Caco-2 (cell line): Measurements from ENCODE around the gene GART. TPM values are rescaled to one million over a fixed set of nuclear protein-coding genes. Genes with fewer than 3 reads are reported as not detected.

Experiments
- BruUV-seq: library from RNA; stranded (reverse); fragments of 400-500 nt; replicated peaks from 2 replicates; lab custom pipeline; 2021; lab: Mats Ljungman, UMichigan
- CTCF ChIA-PET: fragments of 300-600 bp; sonication (Branson Sonifier 250); formaldehyde crosslinking; loops from one replicate; lab custom pipeline; 2022; ENCODE audit warnings: antibody characterized with exemption; lab: Charles Lee
- POLR2A ChIA-PET: fragments of 300-600 bp; sonication (Branson Sonifier 250); formaldehyde crosslinking; loops from one replicate; lab custom pipeline; 2022; ENCODE audit warnings: antibody characterized with exemption; lab: Charles Lee
- DNase-seq, 2 experiments: peaks; one replicate each; pipeline versions ENCODE4 v3.0.0 to v3.0.0-alpha.2; 2020 to 2022
- H3K27me3 ChIP-seq: replicated peaks from 2 replicates; pipeline ENCODE4 v1.6.0; 2011; ENCODE audit warnings: low read length; ENCODE audit not compliant: control insufficient read depth, insufficient read depth
- H3K36me3 ChIP-seq: 2 replicates; pipeline ENCODE4 v1.5.1; 2011; ENCODE audit warnings: low read length; ENCODE audit not compliant: control insufficient read depth, insufficient read depth
- H3K4me1 ChIP-seq: fragments of 250-450 bp; sonication (Bioruptor Pico); 2 replicates; pipeline ENCODE4 v1.5.1; 2020; ENCODE audit warnings: mild to moderate bottlenecking
- H3K4me3 ChIP-seq: 2 replicates; pipeline ENCODE4 v1.5.1; 2011; ENCODE audit warnings: low read depth, mild to moderate bottlenecking, control low read depth, low read length
- H3K9me3 ChIP-seq: fragments of 250-450 bp; sonication (Bioruptor Pico); 2 replicates; pipeline ENCODE4 v1.5.1; 2020; ENCODE audit warnings: mild to moderate bottlenecking, moderate library complexity
- H3K27ac Mint-ChIP-seq: one replicate; pipeline ENCODE4 v1.8.0; 2022; ENCODE audit warnings: mixed read lengths; ENCODE audit not compliant: unreplicated experiment
- H3K27me3 Mint-ChIP-seq: one replicate; pipeline ENCODE4 v1.8.0; 2022; ENCODE audit warnings: mixed read lengths; ENCODE audit not compliant: insufficient read depth, unreplicated experiment
- H3K36me3 Mint-ChIP-seq: one replicate; pipeline ENCODE4 v1.8.0; 2022; ENCODE audit warnings: mild to moderate bottlenecking, mixed read lengths; ENCODE audit not compliant: insufficient read depth, unreplicated experiment
- H3K4me1 Mint-ChIP-seq: one replicate; pipeline ENCODE4 v1.8.0; 2022; ENCODE audit warnings: low read depth, mixed read lengths; ENCODE audit not compliant: unreplicated experiment
- H3K4me3 Mint-ChIP-seq: one replicate; pipeline ENCODE4 v1.8.0; 2022; ENCODE audit warnings: mild to moderate bottlenecking, moderate library complexity, mixed read lengths; ENCODE audit not compliant: unreplicated experiment
- H3K9me3 Mint-ChIP-seq: one replicate; pipeline ENCODE4 v1.8.0; 2022; ENCODE audit warnings: mixed read lengths; ENCODE audit not compliant: unreplicated experiment
- intact Hi-C: fragments of 100-400 bp; cut with micrococcal nuclease; formaldehyde crosslinking; loops from one replicate; pipeline ENCODE4 v1.10.0; 2022; ENCODE audit not compliant: unreplicated experiment
- total RNA-seq: library from RNA; stranded (reverse); gene quantifications from 2 replicates; pipeline ENCODE4 v1.2.3, GENCODE V29; 2022
- TF ChIP-seq, protein P1 (sequence below), 2 experiments: fragments of 200-600 bp in 1 of 2; IDR thresholded peaks; 1 replicate in 1 of 2; 2 replicates in 1 of 2; pipeline versions ENCODE4 v1.5.1 to v1.8.0; 2011 to 2022; ENCODE audit warnings: antibody characterized with exemption in 1 of 2, control low read depth in 1 of 2, inconsistent platforms in 1 of 2, low read depth in 1 of 2, low read length in 1 of 2, mild to moderate bottlenecking in 1 of 2, moderate library complexity in 1 of 2; ENCODE audit not compliant: insufficient read depth in 1 of 2, severe bottlenecking in 1 of 2, unreplicated experiment in 1 of 2

The GART gene
- total RNA-seq, 1 experiment from 2014 or later: 134 TPM

DNA sequence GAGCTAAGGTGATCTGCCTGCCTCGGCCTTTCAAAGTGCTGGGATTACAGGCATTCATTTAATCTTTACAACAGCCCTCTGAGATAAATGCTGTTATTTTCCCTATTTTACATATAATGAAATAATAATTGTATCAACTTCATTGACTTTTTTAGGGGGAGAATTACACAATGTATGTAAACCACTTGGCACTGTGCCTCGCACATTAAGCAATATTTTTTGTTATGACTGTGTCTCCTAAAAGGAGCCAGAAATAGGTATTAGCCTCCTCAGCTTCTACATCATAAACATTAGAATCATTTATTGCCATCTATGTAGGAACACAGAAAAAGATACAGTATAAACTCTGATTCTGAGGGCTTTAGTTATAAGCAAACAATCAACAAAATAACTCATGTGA, 49.3 kb downstream of the GART start:
- Mint-ChIP-seq H3K36me3 (peaks cover 18% of the 10 kb centered on the region), H3K9me3 (no peaks in the 10 kb centered on the region), H3K27me3 (no peaks in the 10 kb centered on the region), H3K27ac (no peak overlapping the region), H3K4me1 (peaks cover 8% of the 10 kb centered on the region), H3K4me3 (peak overlapping the region; percentile 80)
- TF ChIP-seq, protein P1, sequence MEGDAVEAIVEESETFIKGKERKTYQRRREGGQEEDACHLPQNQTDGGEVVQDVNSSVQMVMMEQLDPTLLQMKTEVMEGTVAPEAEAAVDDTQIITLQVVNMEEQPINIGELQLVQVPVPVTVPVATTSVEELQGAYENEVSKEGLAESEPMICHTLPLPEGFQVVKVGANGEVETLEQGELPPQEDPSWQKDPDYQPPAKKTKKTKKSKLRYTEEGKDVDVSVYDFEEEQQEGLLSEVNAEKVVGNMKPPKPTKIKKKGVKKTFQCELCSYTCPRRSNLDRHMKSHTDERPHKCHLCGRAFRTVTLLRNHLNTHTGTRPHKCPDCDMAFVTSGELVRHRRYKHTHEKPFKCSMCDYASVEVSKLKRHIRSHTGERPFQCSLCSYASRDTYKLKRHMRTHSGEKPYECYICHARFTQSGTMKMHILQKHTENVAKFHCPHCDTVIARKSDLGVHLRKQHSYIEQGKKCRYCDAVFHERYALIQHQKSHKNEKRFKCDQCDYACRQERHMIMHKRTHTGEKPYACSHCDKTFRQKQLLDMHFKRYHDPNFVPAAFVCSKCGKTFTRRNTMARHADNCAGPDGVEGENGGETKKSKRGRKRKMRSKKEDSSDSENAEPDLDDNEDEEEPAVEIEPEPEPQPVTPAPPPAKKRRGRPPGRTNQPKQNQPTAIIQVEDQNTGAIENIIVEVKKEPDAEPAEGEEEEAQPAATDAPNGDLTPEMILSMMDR (IDR thresholded peaks at IDR 0.05; ENCODE audit: insufficient read depth in 1 of 2, low read depth in 1 of 2, low read length in 1 of 2, severe bottlenecking in 1 of 2, unreplicated experiment in 1 of 2): no peak
- intact Hi-C loops: no loop called here
- H3K27me3 ChIP-seq: no peaks in the 10 kb centered on the region
- DNase-seq: no peak
- ChIA-PET POLR2A (no interaction called here), CTCF (no interaction called here)
- H3K9me3 ChIP-seq: no peaks in the 10 kb centered on the region
- H3K36me3 ChIP-seq: no peaks in the 10 kb centered on the region
- BruUV-seq: no TSS peak
- no peak overlapping the region for H3K4me3 ChIP-seq
- no peaks in the 10 kb centered on the region for H3K4me1 ChIP-seq

GRCh38 chr21:33491373-33492102, 50.4 kb downstream of the GART start, which contains the start of gene DNAJC28:
DNAJC28 (minus strand) TSS chr21:33491716; CDS start chr21:33489393, 2,323 bp downstream.
- Mint-ChIP-seq H3K27me3 (no peaks in the 10 kb centered on the region), H3K9me3 (no peaks in the 10 kb centered on the region), H3K4me1 (peaks cover 6% of the 10 kb centered on the region), H3K36me3 (peaks cover 15% of the 10 kb centered on the region), H3K27ac (peak within 1 kb of the TSS; percentile 68), H3K4me3 (peak within 1 kb of the TSS; percentile 80)
- ChIA-PET POLR2A (interaction anchor here (0.6 to 1.9 kb wide), 6 partner anchors 9 to 159 kb away, joined by 3 to 43 read pairs (median 4); partner anchors contain the start of gene TMEM50B), CTCF (interaction anchor here (0.8 to 2.0 kb wide), 6 partner anchors 9 to 167 kb away, joined by 3 to 27 read pairs (median 4); partner anchors contain the start of genes IFNAR1 and TMEM50B)
- intact Hi-C loops: no loop called here
- H3K4me3 ChIP-seq: peak within 1 kb of the TSS; percentile 69
- no peaks in the 10 kb centered on the region for H3K27me3 ChIP-seq
- DNase-seq: peak; percentile 93 to 94
- BruUV-seq: no TSS peak
- no peaks in the 10 kb centered on the region for H3K4me1 ChIP-seq
- H3K36me3 ChIP-seq: no peaks in the 10 kb centered on the region
- H3K9me3 ChIP-seq: no peaks in the 10 kb centered on the region
- TF ChIP-seq, protein P1 (IDR thresholded peaks at IDR 0.05; ENCODE audit: insufficient read depth in 1 of 2, low read depth in 1 of 2, low read length in 1 of 2, severe bottlenecking in 1 of 2, unreplicated experiment in 1 of 2): no peak

GRCh38 chr21:33490991-33491372, 50.9 kb downstream of the GART start:
- H3K27ac Mint-ChIP-seq: peak overlapping the region; percentile 68
- TSS peak; percentile 75 for BruUV-seq

More at GRCh38 chr21:33490991-33491372, 50.9 kb downstream of the GART start:
- H3K4me3 ChIP-seq: peak overlapping the region; percentile 69
- TF ChIP-seq, protein P1 (IDR thresholded peaks at IDR 0.05; ENCODE audit: insufficient read depth in 1 of 2, low read depth in 1 of 2, low read length in 1 of 2, severe bottlenecking in 1 of 2, unreplicated experiment in 1 of 2): no peak
- CTCF ChIA-PET: interaction anchor here (0.8 to 2.0 kb wide), 6 partner anchors 8 to 166 kb away, joined by 3 to 27 read pairs (median 4); partner anchors contain the start of genes IFNAR1 and TMEM50B
- H3K4me3 Mint-ChIP-seq: peak overlapping the region; percentile 80
- no peaks in the 10 kb centered on the region for H3K9me3 ChIP-seq
- no peaks in the 10 kb centered on the region for H3K9me3 Mint-ChIP-seq
- H3K27me3 ChIP-seq: no peaks in the 10 kb centered on the region
- H3K4me1 Mint-ChIP-seq: no peaks in the 10 kb centered on the region
- intact Hi-C loops: no loop called here
- POLR2A ChIA-PET: interaction anchor here (0.6 to 1.9 kb wide), 6 partner anchors 9 to 160 kb away, joined by 3 to 43 read pairs (median 4); partner anchors contain the start of gene TMEM50B
- no peaks in the 10 kb centered on the region for H3K27me3 Mint-ChIP-seq
- H3K36me3 ChIP-seq: no peaks in the 10 kb centered on the region
- no peaks in the 10 kb centered on the region for H3K4me1 ChIP-seq
- DNase-seq: no peak
- peaks cover 10% of the 10 kb centered on the region for H3K36me3 Mint-ChIP-seq
